ENCODE measurements around the gene CGB2.
"Not testable (repeated sequence)": the region's sequence is repeated elsewhere in the genome, so short reads cannot be mapped to it uniquely, and the experiment has no call there.

Gene CGB2

DNA sequence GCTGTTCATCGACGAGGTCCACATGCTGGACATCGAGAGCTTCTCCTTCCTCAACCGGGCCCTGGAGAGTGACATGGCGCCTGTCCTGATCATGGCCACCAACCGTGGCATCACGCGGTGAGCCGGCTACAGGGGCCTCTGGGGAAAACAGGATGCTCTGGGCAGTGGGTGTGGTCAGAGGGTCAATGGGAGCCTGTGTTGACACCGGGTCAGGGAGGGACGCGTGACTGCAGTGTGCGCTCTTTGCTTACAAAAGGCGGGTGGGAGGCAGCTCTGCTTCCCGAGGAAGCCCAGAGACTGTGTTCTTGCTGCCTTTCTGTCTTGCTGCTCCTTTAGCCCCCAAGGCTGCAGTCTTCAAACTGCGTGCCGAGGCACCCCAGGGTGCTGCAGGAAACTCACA is 20.5 kb upstream of the CGB2 start:
- DNase-seq: no peak

DNA sequence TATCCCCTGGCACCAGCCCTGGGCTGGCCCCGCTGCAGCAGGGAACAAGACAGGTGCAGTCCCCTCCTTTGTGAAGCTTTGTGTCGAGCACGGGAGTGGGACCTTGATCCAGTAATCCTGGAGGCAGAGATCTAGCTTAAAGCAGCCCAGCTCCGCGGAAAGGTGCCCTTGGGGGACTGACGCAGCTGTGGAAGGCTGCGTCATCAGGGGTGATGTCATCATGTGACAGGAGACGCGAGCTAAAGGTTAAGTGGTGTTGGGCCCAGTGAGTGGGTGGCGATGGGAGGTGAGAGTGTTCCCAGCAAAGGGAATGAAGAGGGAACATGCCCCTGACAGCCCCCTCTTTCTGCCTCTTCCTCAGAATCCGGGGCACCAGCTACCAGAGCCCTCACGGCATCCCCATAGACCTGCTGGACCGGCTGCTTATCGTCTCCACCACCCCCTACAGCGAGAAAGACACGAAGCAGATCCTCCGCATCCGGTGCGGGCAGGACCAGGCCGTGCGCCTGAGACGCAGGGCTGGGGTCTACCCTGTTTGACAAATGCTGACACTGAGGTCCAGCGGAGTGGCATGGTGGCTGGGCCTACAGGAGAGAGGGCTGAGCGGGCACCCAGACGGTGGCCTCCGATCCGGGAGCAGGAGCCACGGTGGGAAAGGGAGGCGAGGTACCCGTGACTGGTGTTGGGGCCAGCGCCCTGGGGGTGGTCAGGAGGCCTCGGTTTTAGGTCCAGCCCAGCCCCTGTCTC is 17.4 kb upstream of the CGB2 start:
- DNase-seq: no peak

DNA sequence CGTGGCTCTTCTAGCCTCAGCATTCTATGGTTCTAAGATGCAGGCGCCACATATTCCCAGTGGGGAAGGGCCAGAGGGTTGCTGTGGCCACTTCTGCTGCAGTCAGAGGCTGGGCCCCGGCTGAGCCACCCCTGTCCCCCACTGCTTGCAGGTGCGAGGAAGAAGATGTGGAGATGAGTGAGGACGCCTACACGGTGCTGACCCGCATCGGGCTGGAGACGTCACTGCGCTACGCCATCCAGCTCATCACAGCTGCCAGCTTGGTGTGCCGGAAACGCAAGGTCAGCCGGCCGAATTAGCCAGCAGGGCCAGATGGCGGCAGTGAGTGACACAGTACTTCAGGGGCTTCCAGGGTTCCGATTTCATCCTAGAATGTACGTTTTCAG is 16.8 kb upstream of the CGB2 start:
- no peak for DNase-seq

DNA sequence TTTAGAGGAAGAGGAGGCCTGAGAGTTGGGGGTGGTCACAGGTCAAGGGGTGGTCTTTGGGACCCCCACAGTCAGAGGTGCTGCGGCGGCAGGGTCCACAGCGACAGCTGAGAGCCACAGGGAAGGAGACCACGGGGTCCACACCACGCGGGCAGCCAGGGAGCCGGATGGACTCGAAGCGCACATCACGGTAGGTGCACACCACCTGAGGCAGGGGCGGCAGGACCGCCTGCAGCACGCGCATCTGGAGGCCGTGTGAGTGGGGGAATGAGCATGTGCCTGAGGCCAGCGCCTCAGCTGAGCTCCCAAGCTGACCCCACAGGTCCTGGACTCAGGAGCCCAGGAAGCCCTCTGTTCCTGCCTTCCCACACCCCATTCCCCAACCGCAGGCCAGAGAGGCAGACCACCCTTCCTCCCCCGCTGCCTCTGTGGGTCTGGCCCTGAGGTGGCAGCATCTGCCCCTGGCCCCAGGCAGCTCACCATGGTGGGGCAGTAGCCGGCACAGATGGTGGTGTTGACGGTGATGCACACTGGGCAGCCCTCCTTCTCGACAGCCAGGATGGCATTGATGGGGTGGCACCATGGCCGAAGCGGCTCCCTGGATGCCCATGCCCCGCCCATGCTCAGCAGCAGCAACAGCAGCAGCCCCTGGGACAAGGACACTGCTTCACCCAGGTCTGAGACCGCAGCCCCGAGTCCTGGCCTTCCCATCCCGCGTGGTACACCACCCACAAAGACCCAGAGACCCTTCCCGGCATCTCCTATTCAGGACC is 15.4 kb upstream of the CGB2 start:
- DNase-seq: no peak

DNA sequence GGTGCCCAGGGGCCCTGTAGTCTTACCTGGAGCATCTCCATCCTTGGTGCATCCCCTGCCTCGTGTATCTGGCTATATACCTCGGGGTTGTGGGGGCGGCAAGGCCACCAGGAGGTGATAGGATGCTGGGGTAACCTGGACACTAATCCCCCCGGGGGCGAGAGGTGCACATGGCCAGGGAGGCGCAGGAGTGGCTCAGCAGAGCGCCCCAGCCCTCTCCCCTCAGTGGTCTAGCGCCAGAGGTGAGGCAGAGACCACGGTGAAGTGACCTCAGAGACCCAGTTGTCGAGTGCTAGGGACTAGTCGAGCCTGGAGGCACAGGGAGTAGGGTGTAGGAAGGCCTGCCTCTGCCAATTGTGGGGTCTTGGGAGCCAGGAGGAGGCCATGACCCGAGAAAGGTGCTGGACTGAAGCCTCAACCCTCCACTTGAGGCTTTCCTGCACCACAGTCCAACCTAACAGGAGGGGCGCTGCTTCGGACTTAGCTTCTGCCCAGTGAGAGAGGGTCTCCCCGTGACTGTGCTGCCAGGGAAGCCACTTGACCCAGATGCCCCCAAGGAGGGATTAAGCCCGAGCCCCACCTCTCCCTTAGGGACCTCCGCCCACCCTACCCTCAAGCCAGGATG is 14.5 kb upstream of the CGB2 start, which contains the start of gene LHB:
Gene LHB, minus strand, starts transcription at position 51 of the 625 bp plus-strand sequence. Its CDS starts 10 bp downstream, at position 41.
- no peak for DNase-seq

DNA sequence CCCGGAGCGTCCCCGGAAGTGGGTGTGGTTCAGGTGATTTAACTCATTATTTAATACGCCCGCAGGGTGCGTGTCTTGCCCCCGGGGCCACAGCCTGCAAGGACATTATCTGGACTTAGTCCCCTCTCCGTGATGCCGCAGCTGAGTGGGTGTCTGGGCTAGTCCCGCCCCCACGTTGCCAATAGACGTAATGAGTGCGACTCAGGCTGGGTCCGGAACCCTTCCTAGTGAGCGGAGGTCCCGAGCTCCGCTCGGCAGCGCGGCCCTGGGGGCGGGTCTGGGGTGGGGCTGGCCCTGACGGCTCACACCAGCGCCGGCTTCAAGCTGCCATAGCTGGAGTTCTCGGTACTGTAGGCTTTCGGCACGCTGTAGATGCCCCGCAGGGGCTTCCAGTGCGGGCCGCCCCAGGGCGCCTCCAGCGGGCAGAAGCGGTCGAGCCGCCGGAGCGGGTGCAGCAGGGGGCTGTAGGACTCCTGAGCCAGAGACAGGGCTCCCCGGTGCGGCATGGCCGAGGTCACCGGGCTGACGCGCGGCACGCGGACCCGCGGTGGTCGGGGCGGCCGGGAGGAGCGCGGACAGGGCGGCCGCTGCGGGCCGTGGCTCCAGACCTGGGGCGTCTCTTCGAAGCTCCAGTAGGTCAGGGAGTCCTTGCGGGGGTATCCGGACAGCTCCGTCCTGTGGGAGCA is 13.9 kb upstream of the CGB2 start:
- peak; percentile 36 for DNase-seq

DNA sequence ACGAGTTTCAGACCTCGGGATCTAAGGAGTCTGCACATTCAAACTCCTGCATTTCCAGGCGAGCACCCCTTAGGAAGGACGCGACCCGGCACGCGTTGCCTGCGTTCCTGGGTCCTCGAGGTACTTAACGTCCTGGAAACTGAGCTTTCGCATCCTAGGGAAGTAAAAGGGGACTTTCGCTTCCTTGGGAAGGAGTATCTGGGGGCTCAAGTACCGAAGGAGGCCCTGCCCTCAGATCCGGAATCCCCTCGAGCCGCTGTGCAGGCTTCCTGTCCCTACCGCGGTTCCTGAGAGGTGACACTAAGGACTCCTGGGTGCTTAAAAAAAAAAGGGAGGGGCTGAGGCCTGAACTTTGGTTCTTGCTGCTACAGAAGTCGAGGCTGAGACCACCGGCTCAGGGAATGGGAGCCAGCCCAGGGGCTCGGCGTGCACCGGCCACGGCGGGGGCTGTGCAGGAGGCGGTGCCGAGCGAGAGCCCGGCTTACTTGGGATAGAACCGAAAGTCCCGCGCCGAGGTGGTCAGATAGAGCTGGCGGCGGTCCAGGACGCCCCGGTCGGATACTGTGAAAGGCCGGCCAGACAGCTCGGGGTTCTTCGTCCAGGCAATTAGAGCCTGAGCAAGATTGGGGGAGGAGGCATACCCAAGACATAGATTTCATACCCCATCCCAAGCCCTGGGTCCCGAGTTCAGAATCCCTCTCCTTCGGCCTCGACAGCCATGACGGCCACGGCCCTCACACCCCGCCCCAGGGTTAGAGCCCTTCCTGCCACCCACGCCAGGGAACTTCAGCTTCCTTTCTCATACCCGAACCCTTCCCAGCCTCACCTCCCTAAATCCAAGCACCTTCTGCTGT is 13.1 kb upstream of the CGB2 start:
- not testable (repeated sequence) for DNase-seq

DNA sequence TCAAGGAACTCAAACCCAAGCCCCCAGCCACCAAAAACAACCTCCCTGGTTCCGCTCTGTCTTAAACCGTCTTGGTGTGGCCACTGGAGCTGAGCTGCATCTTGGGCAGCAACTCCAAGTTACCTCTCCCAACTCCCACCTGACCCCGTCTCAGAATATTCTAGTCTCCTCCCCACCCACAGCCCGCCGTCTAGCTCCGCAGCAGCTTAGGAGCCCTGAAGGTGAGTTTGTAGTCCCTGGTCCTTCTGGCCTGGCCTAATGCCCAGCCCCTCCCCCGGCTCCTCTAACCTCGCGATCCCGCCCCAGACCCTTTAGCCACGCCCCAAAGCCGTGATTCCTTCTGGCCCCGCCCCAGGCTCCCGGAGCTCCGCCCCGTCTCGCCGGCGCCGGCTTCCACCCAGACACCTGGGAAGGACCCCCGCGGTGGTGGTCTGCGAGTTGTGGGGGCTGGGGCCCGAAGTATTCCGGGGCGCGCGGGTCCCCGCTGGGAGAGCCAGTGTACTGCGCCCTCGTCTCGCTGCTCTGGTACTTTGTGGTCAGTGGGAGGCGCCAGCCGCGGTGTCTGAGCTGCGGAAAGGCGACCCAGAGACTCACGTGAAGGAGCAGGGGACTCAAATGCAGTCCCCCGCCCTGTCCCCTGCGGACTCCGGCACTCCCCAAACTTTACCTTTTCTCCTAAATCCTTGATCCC is 12.3 kb upstream of the CGB2 start:
- DNase-seq: peak; percentile 65

DNA sequence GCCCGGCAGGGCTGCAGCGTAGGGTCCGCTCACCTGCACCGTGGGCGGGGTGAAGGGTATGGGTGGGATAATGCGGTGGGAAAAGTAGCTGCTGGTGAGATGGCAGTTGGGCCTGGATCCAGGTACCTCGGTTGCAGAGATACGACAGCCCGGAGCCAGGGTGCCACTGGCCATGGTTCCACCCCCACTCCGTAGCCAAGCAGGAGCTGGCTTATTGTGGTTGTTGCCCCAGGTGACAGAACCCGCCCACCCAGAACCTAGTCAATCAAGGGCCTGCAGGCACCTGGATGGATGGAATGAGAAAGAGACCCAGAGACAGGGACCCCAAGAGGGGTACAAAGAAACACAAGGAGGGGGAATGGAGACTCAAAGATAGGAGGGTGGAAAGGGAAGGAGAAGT is 11.3 kb upstream of the CGB2 start:
- DNase-seq: no peak

DNA sequence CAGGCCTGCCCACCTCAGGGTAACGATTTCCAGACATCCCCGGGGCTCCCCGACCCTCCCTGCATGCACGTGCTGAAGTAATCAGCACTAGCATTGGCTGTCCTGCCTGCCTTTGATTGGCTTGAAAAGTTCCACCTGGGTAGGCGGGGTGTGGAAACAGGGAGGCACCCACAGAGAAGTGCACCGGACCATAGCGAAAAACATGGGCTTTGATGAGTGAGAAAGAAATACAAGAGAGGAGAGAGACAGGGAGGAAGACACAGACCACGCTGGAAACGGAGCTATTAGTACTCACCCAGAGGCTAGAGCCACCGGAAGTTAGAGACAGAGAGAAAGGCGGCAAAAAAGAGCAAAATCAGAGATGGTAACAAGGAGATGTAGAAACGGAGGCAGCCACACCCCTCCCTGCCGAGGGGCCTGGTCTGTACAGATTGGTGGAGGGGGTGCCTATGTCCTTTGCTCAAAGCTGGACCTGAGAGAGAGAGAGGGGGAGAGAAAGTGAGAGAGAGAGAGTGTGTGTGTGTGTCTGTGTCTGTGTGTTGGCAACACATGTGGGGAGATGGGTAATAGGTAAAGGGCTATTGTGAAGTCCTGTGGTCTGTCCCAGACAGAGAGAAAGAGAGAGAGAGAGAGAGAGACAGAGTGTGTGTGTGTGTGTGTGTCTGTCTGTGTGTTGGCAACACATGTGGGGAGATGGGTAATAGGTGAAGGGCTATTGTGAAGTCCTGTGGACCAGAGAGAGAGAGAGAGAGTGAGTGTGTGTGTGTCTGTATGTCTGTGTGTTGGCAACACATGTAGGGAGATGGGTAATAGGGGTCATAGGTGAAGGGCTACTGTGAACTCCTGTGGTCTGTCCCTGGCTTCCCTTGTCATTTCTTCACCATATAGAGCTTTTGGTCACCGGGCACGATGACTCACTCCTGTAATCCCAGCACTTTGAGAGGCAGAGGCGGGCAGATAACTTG is 10.5 kb upstream of the CGB2 start:
- DNase-seq: no peak

DNA sequence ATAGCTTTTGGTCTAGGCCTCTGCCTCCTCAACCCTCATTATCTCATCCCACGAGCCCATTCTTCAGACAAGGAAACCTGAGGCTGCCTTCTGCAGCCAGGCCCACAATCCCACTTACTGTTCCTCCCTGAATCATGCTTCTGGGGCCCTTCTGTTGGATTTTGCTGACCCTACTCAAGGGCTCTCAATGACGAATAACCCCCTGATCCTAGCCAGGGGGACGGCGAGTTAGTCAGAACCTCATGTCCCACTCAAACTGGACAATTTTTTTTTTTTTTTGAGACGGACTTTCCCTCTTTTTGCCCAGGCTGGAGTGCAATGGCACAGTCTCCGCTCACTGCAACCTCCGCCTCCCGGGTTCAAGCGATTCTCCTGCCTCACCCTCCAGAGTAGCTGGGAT is 9.6 kb upstream of the CGB2 start:
- no peak for DNase-seq

DNA sequence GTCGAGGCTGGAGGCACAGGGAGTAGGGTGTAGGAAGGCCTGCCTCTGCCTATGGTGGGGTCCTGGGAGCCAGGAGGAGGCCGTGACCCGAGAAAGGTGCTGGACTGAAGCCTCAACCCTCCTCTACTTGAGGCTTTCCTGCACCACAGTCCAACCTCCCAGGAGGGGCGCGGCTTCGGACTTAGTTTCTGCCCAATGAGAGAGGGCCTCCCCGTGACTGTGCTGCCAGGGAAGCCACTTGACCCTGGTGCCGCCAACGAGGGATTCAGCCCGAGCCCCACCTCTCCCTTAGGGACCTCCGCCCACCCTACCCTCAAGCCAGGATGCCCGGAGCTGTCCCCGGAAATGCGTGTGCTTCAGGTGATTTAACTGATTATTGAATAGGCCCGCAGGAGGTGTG is 7.5 kb upstream of the CGB2 start, which contains the start of gene CGB3:
Gene CGB3, minus strand, starts transcription at position 101 of the 400 bp plus-strand sequence. CDS start 362 bp downstream, outside the sequence.
- not testable (repeated sequence) for DNase-seq

DNA sequence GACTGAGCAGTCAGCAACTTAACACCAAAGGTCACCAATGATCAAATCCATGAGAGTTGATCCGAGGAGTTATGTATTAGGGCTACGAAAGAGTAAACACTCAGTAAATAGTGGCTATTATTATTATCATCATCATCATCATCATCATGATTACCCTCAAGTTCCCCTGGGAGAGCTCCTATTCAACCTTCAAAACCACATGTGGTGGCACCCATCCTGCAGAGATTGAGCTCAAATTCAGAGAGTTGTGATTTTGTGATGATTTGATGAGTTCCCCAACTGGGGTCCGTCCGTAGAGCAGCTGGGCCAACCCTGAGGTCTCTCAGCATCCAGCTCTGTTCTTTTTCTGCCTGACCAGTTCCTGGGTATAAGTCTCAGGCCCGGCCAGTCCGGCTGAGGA is 6.6 kb upstream of the CGB2 start:
- DNase-seq: not testable (repeated sequence)

DNA sequence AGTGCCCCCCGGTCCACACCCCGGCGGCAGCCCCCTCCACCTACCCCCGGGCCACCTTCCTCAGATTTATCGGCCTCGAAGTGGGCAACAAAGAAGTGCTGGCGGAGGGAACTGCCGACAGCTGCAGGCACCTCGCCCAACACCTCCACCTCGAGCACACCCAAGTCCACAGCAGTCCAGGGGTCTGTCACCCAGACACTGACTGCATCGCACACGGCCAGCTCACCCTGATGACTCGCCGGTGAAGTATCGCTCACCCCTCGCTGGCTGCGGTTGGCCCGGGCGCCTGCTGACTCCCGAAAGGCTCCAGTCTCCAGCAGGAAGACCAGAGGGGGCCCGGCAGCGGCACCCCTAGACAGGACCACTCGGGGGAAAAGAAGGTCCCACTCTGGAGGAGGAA is 6.1 kb upstream of the CGB2 start:
- not testable (repeated sequence) for DNase-seq

DNA sequence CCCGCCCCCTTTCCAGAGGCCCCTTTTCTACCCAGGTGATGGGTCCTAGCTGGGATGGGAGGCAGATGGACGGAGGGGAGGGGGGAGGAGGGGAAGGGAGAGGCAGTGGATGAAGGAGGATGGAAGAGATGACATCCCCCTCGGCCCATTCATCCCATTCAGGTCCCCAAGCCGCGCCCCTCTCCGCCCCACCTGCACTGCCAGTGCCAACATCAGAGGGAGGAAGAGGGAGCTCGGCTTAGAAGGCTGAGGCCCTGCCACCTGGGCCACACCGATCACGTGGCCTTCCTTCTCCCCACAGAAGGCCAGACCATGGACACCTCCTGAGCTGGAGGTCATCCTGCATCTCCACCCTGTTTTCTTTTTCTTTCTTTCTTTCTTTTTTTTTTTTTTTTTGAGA is 3.0 kb upstream of the CGB2 start:
- DNase-seq: not testable (repeated sequence)

DNA sequence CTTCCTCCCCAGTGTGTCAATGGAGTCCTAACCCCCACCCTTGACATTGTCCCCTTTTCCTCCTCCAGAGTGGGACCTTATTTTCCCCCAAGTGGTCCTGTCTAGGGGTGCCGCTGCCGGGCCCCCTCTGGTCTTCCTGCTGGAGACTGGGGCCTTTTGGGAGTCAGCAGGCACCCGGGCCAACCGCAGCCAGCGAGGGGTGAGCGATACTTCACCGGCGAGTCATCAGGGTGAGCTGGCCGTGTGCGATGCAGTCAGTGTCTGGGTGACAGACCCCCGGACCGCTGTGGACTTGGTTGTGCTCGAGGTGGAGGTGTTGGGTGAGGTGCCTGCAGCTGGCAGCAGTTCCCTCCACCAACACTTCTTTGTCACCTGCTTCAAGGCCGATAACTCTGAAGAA is 1.9 kb upstream of the CGB2 start:
- DNase-seq: not testable (repeated sequence)

DNA sequence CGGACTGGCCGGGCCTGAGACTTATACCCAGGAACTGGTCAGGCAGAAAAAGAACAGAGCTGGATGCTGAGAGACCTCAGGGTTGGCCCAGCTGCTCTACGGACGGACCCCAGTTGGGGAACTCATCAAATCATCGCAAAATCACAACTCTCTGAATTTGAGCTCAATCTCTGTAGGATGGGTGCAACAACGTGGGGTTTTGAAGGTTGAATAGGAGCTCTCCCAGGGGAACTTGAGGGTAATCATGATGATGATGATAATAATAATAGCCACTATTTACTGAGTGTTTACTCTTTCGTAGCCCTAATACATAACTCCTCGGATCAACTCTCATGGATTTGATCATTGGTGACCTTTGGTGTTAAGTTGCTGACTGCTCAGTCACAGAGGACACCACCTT is 1.4 kb upstream of the CGB2 start:
- DNase-seq: not testable (repeated sequence)

DNA sequence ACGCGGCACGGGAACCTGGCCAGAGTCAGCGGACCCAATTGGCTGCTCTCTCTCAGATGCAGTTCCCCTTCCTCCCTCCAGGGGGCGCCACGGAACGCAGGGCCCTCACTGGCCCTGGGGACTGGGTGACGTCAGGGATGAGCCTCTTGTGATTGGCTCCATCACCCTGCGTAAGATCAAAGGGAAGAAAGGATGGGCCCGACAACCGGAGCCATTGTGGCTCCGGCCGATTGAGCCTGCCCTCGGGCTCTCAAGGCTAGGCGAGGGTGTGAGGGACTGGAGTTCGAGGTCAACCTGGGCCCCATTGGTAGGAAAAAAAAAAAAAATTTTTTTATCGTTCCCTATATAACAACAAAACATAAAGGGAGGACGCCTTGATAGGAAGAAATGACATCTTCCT is 5.1 kb downstream of the CGB2 start, which contains the start of gene CGB1:
Gene CGB1, minus strand, starts transcription at position 81 of the 400 bp plus-strand sequence. CDS start 184 bp downstream, outside the sequence.
- DNase-seq: not testable (repeated sequence)

DNA sequence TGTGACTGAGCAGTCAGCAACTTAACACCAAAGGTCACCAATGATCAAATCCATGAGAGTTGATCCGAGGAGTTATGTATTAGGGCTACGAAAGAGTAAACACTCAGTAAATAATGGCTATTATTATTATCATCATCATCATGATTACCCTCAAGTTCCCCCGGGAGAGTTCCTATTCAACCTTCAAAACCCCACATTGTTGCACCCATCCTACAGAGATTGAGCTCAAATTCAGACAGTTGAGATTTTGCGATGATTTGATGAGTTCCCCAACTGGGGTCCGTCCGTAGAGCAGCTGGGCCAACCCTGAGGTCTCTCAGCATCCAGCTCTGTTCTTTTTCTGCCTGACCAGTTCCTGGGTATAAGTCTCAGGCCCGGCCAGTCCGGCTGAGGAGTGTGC is 6.4 kb downstream of the CGB2 start:
- DNase-seq: not testable (repeated sequence)

Data from NCI-H1105 (cell line).